Nephron (organoid): ENCODE data around the gene HDLBP.

Source experiments
- H3K27ac Mint-ChIP-seq, 3 experiments: 2 replicates each; pipeline ENCODE4 v1.8.0; 2020; ENCODE audit warnings: mixed read lengths in 3 of 3, mild to moderate bottlenecking in 2 of 3, moderate library complexity in 1 of 3
- H3K27me3 Mint-ChIP-seq: 2 replicates; pipeline ENCODE4 v1.8.0; 2021; ENCODE audit warnings: low read depth, mild to moderate bottlenecking, moderate library complexity, mixed read lengths
- H3K36me3 Mint-ChIP-seq: 2 replicates; pipeline ENCODE4 v1.8.0; 2020; ENCODE audit warnings: low read depth, mixed read lengths
- H3K4me1 Mint-ChIP-seq: 2 replicates; pipeline ENCODE4 v1.8.0; 2020; ENCODE audit warnings: mixed read lengths
- H3K4me3 Mint-ChIP-seq, 3 experiments: 2 replicates each; pipeline ENCODE4 v1.8.0; 2020; ENCODE audit warnings: mild to moderate bottlenecking in 3 of 3, mixed read lengths in 3 of 3, moderate library complexity in 2 of 3
- H3K9me3 Mint-ChIP-seq: 2 replicates; pipeline ENCODE4 v1.8.0; 2020; ENCODE audit warnings: mixed read lengths
- TF ChIP-seq, protein P1 (sequence below), 3 experiments: fragments of 200-600 bp; sonication (generic); IDR thresholded peaks; one replicate each; pipeline ENCODE4 v1.5.0; 2021; ENCODE audit warnings: antibody characterized with exemption in 3 of 3; ENCODE audit not compliant: unreplicated experiment in 3 of 3

The HDLBP gene, protein sequence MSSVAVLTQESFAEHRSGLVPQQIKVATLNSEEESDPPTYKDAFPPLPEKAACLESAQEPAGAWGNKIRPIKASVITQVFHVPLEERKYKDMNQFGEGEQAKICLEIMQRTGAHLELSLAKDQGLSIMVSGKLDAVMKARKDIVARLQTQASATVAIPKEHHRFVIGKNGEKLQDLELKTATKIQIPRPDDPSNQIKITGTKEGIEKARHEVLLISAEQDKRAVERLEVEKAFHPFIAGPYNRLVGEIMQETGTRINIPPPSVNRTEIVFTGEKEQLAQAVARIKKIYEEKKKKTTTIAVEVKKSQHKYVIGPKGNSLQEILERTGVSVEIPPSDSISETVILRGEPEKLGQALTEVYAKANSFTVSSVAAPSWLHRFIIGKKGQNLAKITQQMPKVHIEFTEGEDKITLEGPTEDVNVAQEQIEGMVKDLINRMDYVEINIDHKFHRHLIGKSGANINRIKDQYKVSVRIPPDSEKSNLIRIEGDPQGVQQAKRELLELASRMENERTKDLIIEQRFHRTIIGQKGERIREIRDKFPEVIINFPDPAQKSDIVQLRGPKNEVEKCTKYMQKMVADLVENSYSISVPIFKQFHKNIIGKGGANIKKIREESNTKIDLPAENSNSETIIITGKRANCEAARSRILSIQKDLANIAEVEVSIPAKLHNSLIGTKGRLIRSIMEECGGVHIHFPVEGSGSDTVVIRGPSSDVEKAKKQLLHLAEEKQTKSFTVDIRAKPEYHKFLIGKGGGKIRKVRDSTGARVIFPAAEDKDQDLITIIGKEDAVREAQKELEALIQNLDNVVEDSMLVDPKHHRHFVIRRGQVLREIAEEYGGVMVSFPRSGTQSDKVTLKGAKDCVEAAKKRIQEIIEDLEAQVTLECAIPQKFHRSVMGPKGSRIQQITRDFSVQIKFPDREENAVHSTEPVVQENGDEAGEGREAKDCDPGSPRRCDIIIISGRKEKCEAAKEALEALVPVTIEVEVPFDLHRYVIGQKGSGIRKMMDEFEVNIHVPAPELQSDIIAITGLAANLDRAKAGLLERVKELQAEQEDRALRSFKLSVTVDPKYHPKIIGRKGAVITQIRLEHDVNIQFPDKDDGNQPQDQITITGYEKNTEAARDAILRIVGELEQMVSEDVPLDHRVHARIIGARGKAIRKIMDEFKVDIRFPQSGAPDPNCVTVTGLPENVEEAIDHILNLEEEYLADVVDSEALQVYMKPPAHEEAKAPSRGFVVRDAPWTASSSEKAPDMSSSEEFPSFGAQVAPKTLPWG (N-terminal part only)

DNA sequence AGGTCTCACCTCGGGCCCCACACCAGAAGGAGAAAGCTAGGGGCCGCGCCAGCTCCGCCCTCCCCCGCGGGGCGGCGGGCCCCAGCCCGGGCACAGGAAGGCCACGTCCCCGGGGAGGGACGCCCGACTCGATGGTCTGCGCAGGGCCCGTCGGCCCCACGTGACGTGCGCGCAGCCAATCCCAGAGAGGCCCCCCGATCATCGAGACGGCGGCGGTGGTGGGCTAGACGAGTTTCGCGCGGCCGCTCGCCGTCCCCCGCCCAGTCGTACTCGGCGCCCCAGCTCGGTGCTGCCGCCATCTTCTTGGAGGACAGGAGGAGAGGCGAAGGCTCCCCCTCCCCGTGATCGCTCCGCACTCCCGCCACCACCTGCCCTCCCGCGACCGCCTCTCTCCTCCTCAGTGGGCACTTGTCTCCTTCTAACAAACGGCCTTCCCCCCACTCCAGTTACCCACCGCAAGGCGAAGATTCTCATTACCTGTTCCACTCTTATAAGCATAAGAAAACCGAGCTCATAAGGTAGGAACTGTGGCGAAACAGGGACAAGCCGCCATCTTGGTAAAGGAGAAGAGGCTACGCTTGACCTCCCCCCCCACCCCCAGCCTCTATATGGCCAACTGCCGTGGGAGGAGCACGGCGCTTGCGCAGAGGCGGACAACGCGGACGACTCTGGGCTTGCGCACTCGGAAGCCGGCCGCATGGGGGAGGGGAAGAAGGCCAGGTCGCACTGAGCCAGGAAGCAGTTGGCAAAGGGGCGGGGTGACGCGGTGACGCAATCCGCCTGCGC is at the start of gene HDLBP:
Gene HDLBP (minus strand): TSS at position 580 of the 786 bp plus-strand sequence. CDS start 48,803 bp downstream, outside the sequence.
- Mint-ChIP-seq H3K27me3 (no peaks in the 10 kb centered on the region), H3K4me1 (peaks cover 54% of the 10 kb centered on the region), H3K27ac (peak within 1 kb of the TSS; percentile 99 to 100 (median 100)), H3K4me3 (peak within 1 kb of the TSS; percentile 94 to 99 (median 97)), H3K36me3 (peaks cover 20% of the 10 kb centered on the region), H3K9me3 (no peaks in the 10 kb centered on the region)
- TF ChIP-seq, protein P1, sequence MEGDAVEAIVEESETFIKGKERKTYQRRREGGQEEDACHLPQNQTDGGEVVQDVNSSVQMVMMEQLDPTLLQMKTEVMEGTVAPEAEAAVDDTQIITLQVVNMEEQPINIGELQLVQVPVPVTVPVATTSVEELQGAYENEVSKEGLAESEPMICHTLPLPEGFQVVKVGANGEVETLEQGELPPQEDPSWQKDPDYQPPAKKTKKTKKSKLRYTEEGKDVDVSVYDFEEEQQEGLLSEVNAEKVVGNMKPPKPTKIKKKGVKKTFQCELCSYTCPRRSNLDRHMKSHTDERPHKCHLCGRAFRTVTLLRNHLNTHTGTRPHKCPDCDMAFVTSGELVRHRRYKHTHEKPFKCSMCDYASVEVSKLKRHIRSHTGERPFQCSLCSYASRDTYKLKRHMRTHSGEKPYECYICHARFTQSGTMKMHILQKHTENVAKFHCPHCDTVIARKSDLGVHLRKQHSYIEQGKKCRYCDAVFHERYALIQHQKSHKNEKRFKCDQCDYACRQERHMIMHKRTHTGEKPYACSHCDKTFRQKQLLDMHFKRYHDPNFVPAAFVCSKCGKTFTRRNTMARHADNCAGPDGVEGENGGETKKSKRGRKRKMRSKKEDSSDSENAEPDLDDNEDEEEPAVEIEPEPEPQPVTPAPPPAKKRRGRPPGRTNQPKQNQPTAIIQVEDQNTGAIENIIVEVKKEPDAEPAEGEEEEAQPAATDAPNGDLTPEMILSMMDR (IDR thresholded peaks at IDR 0.05; ENCODE audit: unreplicated experiment in 3 of 3): peak in 2 of 3 experiments; percentile 15 to 34

DNA sequence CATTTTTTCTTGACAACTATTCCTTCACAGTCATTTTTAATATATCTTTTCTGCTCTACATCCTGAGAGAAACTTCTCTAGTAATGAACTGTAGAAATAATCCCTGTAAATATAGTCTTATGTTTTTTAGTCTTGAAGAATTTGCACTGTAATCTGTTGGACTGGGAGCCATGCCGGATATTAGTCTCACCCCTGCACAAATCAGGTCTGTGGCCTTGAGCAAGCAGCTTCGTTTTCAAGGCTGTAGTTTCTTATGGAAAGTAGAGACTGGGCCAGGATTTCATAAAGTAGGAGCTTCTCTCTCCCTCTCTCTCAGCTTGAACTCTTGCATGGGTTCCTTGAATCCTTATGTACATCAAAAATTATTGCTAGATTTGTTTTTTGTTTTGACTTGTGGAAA is 49.3 kb upstream of the HDLBP start:
- Mint-ChIP-seq H3K27ac (no peak overlapping the region), H3K27me3 (no peaks in the 10 kb centered on the region), H3K36me3 (peaks cover 9% of the 10 kb centered on the region), H3K9me3 (no peaks in the 10 kb centered on the region), H3K4me3 (no peak overlapping the region), H3K4me1 (peaks cover 26% of the 10 kb centered on the region)
- TF ChIP-seq, protein P1 (IDR thresholded peaks at IDR 0.05; ENCODE audit: unreplicated experiment in 3 of 3): no peak

DNA sequence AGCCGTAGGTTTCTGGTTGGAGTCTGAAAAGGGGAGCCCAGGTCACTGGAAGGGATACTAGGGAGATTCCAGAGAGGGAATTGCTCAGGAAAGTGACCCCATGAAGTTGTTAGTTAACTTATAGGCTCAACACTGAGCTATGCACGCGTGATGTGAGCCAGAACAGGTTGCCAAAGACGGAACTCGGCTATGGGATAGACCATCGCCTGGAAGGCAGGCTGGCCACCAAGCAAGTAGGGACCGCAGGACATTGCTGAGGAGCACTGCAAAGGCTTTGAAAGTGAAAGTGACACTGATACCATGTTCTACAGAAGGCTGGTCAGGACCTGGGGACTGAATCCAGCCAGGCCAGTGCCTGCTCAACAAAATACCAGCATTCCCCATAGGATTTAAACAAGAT is 48.0 kb upstream of the HDLBP start:
- Mint-ChIP-seq H3K36me3 (peaks cover 9% of the 10 kb centered on the region), H3K27me3 (no peaks in the 10 kb centered on the region), H3K27ac (no peak overlapping the region), H3K4me3 (no peak overlapping the region), H3K4me1 (peaks cover 38% of the 10 kb centered on the region), H3K9me3 (no peaks in the 10 kb centered on the region)
- TF ChIP-seq, protein P1 (IDR thresholded peaks at IDR 0.05; ENCODE audit: unreplicated experiment in 3 of 3): no peak

DNA sequence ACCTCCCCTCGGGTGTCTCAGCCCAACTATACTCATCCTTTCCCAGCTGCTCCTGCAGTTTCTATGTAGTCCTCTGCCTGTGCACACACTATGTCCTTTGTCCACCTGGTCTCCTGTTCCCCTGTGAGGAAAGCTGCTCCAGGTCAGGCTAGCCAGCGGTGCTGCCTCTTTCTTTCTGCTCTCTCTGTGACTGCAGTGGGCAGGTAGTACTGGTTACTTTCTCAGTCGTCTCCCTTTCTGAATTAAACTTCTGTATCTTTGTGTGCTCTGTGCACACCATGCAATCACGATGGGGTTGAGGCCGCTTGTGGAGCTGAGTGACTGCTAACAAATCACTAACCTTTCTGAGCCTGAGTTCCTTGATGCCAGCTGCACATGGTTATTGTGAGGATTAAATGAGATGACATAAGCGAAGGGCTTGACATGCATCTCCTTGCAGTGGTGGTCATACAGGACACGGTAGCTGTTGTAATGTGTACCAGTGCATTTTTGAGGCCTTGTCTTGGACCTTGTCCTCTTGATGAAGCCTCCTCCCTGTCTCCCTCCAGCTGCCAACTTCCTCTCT is 44.1 kb upstream of the HDLBP start:
- no peaks in the 10 kb centered on the region for H3K9me3 Mint-ChIP-seq

More for the DNA sequence above, 44.1 kb upstream of the HDLBP start:
- Mint-ChIP-seq H3K27ac (no peak overlapping the region), H3K36me3 (peaks cover 8% of the 10 kb centered on the region), H3K4me3 (peak overlapping the region; percentile 22 to 61 (median 54)), H3K27me3 (no peaks in the 10 kb centered on the region), H3K4me1 (peaks cover 43% of the 10 kb centered on the region)
- TF ChIP-seq, protein P1 (IDR thresholded peaks at IDR 0.05; ENCODE audit: unreplicated experiment in 3 of 3): no peak
